ENCODE results near the gene DAW1.

GRCh38 chr2:227856697-227857096 lies 14.7 kb upstream of the DAW1 start:
- TF ChIP-seq POLR2AphosphoS5 (IDR thresholded peaks at IDR 0.05; ENCODE audit: low read depth, low read length) (no peak), CTCF (IDR thresholded peaks at IDR 0.05) (no peak)

All from Panc1 (cell line).